Right atrium auricular region (tissue), 2 donors: Measurements from ENCODE around the gene FAH. TPM values are rescaled to one million over a fixed set of nuclear protein-coding genes. Genes with fewer than 3 reads are reported as not detected.

Source experiments
- DNase-seq: peaks from one replicate; pipeline ENCODE4 v3.0.0-alpha.2; 2019; ENCODE audit warnings: low spot score
- H3K27ac ChIP-seq, 2 donors: fragments of 200-600 bp; sonication (generic); 1 replicate in 1 of 2; 2 replicates in 1 of 2; pipeline ENCODE4 v1.5.1; 2016 to 2019
- H3K27me3 ChIP-seq, 2 donors: fragments of 200-600 bp; sonication (generic); one replicate each; pipeline versions ENCODE4 v1.5.1 to v1.6.0; 2017 to 2019
- H3K36me3 ChIP-seq: fragments of 200-600 bp; sonication (generic); one replicate; pipeline ENCODE4 v1.5.1; 2016
- H3K4me1 ChIP-seq, 2 donors: fragments of 200-600 bp; sonication (generic); one replicate each; pipeline versions ENCODE4 v1.5.1 to v1.6.0; 2017 to 2019
- H3K4me3 ChIP-seq, 2 donors: fragments of 200-600 bp; sonication (generic); 1 replicate in 1 of 2; 2 replicates in 1 of 2; pipeline ENCODE4 v1.5.1; 2017 to 2019; ENCODE audit warnings: mild to moderate bottlenecking in 1 of 2, moderate library complexity in 1 of 2
- H3K9me3 ChIP-seq, 2 donors: fragments of 200-600 bp; sonication (generic); one replicate each; pipeline ENCODE4 v1.5.1; 2019
- CTCF ChIP-seq, 2 donors: fragments of 200-600 bp; sonication (generic); IDR thresholded peaks; one replicate each; pipeline ENCODE4 v1.5.1; 2019; ENCODE audit warnings: antibody characterized with exemption in 2 of 2
- total RNA-seq, 2 donors: library from RNA; depleted of rRNA; stranded (reverse); fragments of >200 nt; gene quantifications; one replicate each; pipeline ENCODE4 v1.1.0, GENCODE V29; 2016

Gene FAH
- total RNA-seq, 2 donors from 2014 or later = 14.4 to 14.6 TPM

- no peaks in the 10 kb centered on the region for H3K27me3 ChIP-seq
- H3K4me3 ChIP-seq = no peak overlapping the region
- H3K36me3 ChIP-seq = peaks cover 5% of the 10 kb centered on the region
- H3K27ac ChIP-seq = no peak overlapping the region
- H3K9me3 ChIP-seq = no peaks in the 10 kb centered on the region
- no peak for TF ChIP-seq CTCF (IDR thresholded peaks at IDR 0.05)
- H3K4me1 ChIP-seq = no peaks in the 10 kb centered on the region
- no peak for DNase-seq
These were observed 39.2 kb downstream of the FAH start for GRCh38 chr15:80191897-80192595.

DNA sequence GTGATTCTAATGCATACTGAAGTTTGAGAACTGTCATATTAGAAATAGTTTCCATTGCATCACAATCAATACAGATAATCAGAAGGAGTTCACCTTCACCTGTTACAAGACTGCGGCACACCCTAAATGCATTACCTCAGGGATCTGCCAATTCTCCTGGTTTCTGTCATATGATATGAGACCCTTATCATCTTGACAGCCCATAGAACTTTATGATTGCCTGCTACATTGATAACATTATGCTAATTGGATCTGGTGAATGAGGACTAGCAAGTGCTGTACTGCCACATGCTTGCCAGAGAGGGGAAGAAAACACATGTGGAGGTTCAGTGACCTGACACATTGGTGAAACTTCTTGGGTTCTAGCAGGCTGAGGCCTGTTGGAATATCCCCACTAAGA lies 41.4 kb downstream of the FAH start:
- no peak for DNase-seq
- H3K36me3 ChIP-seq = no peaks in the 10 kb centered on the region
- H3K4me1 ChIP-seq = no peaks in the 10 kb centered on the region
- no peak for TF ChIP-seq CTCF (IDR thresholded peaks at IDR 0.05)
- H3K4me3 ChIP-seq = no peak overlapping the region
- H3K27me3 ChIP-seq = no peaks in the 10 kb centered on the region
- no peak overlapping the region for H3K27ac ChIP-seq
- no peaks in the 10 kb centered on the region for H3K9me3 ChIP-seq

- H3K36me3 ChIP-seq = no peaks in the 10 kb centered on the region
These were observed 42.1 kb downstream of the FAH start for GRCh38 chr15:80194914-80195313.

GRCh38 chr15:80199366-80199765 lies 46.6 kb downstream of the FAH start:
- peak; percentile 23 for DNase-seq
- H3K4me1 ChIP-seq = no peaks in the 10 kb centered on the region
- no peaks in the 10 kb centered on the region for H3K9me3 ChIP-seq
- no peak overlapping the region for H3K4me3 ChIP-seq
- no peaks in the 10 kb centered on the region for H3K27me3 ChIP-seq
- no peak overlapping the region for H3K27ac ChIP-seq
- no peak for TF ChIP-seq CTCF (IDR thresholded peaks at IDR 0.05)
- H3K36me3 ChIP-seq = no peaks in the 10 kb centered on the region

More at GRCh38 chr15:80194914-80195313, 42.1 kb downstream of the FAH start:
- H3K27ac ChIP-seq = no peak overlapping the region
- no peak for TF ChIP-seq CTCF (IDR thresholded peaks at IDR 0.05)
- H3K27me3 ChIP-seq = no peaks in the 10 kb centered on the region
- H3K9me3 ChIP-seq = no peaks in the 10 kb centered on the region
- no peak overlapping the region for H3K4me3 ChIP-seq
- no peaks in the 10 kb centered on the region for H3K4me1 ChIP-seq
- no peak for DNase-seq

DNA sequence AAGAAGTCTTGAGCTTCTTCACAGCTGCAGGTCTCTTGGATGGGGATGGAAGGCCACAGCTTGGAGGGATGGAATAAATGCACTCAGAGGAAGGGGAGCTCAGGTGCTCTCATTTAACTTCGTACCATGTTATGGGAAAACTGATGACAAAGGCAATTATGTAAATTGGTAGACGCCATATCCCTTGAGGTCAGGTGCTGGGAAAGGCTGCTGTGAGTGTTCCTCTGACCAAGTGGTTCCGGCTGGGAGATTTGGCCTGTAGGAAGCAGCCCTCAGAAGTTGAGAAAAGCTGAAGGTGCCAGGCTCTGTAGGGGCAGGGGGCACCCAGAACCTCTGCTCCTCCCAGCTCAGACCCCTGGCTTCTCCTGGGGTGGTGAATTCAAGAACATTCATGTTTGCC lies 47.1 kb downstream of the FAH start:
- H3K4me1 ChIP-seq = no peaks in the 10 kb centered on the region
- H3K27me3 ChIP-seq = no peaks in the 10 kb centered on the region
- no peaks in the 10 kb centered on the region for H3K9me3 ChIP-seq
- no peak overlapping the region for H3K27ac ChIP-seq
- H3K36me3 ChIP-seq = no peaks in the 10 kb centered on the region
- TF ChIP-seq CTCF (IDR thresholded peaks at IDR 0.05) = no peak
- peak; percentile 38 for DNase-seq
- no peak overlapping the region for H3K4me3 ChIP-seq
